NCI-H526 (cell line): ENCODE measurements around the gene PNMA6E.
"Not testable (repeated sequence)": the region's sequence is repeated elsewhere in the genome, so short reads cannot be mapped to it uniquely, and the experiment has no call there.

Source experiments
- DNase-seq, 2 experiments: peaks; one replicate each; lab custom pipeline; 2025; lab: John Stamatoyannopoulos, UW

PNMA6E gene

DNA sequence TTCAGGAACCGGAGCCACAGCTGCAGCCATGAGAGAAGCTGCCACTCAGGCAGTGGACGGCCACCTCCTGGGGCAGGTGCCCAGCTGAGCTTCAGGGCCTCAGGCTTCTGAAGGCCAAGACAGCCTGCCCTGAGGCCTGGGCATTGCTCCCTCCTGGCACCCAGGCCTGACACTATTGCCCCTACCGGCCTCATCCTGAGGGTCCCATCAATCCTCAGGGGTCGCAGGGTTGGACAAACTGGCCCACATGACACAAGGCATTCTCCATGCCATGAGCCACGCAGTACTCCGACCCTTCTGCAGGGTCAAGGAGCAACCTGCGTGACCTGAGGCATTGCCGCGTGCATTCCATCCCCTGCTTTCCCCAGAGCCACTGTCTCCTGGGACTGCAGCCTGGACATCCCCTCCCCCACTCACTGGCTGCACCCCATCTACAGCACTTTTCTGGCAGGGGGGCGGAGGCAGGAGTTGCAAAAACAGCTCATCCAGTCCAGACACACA is 7.1 kb upstream of the PNMA6E start:
- no peak for DNase-seq

DNA sequence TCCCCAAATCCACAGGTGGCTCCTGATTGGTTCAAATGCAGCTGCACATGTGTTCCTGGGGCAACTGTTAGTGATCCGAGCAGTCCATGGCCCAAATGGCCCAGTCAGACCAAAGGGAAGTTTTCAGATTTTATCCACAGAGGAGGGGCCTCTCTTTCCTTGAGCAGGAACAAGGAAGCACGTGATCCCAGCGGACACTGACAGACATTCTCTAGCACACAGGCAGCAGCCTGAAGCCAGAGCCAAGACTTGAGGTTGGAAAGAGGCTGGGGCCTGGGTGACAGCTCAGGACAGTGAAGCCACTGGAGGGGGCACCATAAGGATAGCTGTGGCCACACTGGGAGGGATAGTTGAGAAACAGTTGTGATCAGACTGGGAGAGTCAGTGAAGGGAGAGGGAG is 6.6 kb upstream of the PNMA6E start:
- no peak for DNase-seq

DNA sequence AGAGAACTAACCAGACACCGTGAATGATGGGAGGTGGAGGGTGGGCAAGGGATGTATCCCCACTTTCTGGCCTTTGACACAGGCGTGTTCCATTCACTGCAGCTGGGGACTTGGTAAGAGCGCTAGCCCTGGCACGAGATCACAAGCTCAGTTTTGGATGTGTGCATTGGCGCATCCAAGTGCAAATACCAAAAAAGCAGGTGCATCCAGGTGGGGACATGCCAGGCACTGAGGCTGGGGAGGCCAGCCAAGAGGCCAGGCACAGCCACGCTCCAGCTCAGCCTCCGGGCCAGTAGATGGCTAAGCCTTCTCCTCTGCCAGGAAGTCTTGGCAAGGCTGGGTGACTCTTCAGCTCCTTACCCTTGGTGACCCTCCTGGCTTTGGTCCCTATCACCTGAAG is 5.8 kb upstream of the PNMA6E start:
- DNase-seq = no peak

DNA sequence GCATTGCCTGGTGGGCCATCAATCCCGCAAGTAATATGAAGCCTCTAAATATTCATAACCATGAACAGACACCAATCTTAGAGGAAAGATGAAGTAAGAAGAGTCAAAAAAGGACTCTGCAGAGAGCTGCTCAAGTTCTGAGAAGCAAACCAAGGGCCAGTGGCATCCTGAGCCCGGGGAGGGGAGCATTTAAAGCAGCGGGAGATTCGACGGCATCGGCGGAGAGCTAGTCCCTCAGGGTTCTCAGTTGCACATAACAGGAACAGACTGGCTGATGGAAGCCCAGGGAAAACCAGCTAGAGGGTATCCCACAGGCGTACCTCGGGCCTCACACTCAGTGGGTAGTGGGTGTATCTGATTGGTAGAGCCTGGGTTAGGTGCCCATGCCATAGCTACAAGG is 4.9 kb upstream of the PNMA6E start:
- no peak for DNase-seq

DNA sequence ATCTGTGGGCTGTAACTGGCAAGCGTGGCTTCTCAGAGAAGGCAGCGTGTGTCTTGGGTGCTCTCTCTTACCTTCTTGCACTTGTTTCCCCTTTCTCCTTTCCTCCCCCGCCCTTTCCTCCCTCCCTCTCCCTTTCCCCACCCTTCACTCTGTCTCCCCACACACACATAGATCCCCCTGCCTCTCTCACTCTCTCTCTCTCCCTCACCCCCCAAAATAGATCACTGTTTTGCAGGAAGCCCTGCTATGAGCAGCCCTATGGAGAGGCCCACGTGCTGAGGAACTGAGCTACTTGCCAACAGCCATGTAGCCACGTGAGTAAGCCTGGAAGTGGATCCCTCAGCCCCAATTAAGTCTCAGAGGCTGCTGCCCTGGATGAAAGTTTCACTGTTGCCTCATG is 4.3 kb upstream of the PNMA6E start:
- DNase-seq = no peak

DNA sequence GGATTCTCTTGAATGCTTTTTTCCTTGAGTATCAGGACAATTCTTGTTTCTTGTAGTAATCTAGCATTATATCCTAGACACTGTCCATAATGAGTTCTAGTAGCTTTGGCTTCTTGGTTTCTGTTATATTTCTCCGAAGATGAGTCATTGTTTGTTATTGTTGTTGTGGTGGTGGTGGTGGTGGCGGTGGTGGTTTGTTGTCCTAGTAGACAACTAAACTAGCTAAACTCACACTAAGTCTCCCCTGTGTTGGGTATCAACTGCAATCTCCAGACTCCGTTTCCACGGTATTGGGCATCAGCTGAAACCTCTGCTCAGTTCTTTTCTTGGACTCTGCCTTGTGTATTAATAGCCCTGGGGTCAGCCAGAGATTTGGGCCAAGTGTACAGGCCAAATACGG is 3.2 kb upstream of the PNMA6E start:
- DNase-seq = not testable (repeated sequence)

DNA sequence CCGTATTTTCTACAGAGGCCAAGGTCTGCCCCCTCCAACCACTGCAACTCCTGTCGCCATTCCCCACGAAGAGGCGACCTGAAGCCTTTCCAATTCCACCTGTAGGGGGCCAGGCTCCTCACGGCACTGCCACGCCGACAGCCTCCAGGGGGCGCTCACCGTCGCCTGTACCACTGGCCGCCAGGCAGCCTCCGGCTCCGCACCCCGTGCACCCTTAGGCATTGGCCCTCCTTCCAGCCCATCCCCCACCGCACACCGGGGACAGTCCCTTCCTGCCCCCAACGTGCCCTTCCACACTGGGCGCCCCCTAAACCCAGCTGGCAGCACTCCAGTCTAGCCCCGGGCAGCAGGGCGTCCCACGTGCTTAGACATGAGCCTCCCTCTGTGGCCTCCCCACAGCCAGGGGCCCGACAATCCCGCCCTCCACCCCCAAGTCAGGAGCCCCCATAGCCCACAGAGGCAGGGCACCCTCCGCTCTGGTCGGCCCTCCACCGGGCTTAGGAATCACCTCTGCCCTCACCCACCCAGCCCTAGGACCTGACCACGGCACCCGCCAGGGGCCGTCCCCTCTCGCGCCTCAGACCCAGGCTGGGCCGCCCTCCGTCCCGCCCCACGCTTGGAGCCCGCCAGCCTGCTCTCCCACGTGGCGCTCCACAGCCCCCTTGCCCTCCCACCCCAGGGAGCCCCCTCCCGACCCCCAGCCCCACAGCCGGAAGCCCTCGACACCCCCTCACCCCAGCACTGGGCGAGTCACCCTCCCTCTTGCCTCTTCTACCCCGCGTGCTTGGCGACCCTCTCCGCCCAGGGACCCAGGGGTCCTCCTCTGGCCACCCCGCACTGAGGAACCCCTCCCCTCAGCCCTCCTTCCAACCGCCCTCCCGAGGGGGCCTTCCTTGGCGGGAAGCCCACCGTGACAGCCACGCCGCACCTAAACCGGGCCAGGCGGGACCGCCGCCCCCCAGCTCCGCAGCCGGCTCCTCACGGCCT is 711 bp downstream of the PNMA6E start:
- DNase-seq = peak; percentile 20 to 61

DNA sequence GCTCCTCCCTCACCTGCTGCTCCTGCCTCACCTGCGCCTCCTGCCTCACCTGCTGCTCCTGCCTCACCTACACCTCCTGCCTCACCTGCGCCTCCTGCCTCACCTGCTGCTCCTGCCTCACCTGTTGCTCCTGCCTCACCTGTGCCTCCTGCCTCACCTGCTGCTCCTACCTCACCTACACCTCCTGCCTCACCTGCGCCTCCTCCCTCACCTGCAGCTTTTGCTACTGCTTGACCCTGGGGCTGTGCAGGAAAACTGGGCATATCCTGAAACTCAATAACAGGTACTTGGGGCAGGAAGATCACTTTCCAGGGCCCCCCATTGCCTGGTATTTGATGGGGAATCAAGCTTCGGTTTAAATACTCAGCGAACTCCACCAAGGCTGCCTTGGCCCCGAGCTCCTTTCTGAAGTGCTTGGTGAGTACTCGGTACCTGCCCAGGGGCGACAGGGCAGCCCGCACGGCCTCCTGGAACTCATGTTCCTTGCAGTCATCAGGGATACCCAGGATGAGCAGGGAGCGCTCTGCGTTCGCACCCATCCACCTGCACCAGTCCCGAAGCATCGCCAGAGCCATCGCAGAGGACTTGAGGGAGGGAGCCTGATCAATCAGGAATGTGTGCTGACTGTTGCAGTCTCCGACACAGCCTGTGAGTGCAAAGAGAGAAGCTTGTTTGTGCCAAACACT is 2.7 kb downstream of the PNMA6E start:
- no peak for DNase-seq

DNA sequence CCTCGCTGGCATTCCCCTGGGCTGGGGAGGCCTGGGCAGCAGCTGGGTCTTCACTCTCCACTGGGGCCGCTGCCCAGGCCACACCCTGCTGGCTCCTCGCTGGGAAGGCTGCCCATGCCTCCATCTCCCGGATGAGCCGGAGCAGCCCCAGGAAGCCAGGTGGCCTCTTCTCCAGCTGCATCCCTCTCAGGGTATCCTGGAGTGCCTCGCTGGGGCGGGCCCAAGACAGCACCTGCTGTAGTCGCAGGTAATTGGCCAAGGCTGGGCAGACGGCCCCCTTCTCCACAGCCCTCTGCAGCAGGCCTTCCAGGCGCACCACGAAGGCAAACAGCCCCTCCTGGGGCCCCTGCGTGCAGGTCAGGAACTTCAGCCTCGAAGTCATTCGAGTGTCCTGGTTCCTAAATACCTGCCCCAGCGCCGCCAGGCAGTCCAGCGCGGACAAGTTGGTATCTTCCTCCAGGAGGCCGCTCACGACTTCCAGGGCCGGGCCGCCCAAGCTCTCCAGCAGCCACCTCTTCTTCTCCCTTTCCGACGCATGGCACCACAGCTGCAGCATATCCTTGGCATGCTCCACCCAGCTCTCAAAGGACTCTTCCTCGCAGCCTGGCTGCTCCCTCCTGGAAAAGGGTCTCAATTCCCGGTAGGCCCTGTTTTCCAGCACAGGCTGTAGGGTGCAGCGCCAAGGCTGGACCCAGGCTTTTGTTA is 3.7 kb downstream of the PNMA6E start:
- DNase-seq = no peak

DNA sequence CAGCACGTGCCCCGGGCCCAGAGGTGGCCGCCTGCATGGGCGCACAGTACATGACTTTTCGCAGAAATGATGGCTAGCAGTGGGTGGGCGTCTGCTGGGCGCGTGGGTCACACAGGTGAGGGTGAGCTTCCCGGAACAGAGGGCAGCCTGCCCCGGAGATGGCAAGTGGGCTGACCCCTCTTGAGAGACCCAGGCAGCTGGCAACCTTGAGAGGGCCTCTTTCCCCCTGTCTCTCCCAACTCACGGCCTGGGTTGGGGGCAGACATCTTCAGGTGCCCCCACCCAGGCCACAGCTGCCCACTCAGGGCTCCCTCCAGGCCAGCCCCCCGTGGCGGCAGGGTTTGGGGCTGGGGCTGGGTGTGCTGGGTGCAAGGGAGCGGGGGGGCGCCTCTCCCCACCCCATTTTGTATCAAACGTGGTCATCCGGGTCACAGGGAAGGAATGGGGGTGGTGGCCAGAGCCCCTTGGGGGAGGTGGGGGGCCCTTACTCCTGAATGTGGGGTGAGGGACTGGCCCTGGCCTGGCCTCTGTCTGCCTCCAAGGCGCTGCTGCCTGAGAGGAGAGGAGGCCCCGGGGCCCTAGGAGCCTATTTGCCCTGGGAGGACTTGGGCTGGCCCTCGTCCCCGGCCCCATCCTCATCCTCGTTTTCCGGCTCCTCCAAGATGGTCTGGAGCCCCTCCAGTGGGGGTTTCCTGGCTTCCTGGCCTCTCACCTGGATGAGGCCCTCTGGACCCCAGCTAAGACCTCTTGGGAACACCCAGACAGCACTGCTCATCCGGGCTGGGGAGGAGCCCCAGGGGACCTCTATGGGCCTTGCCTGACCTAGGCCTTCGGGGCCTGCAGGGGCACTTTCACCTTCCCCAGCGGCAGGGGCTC is 4.6 kb downstream of the PNMA6E start:
- no peak for DNase-seq

DNA sequence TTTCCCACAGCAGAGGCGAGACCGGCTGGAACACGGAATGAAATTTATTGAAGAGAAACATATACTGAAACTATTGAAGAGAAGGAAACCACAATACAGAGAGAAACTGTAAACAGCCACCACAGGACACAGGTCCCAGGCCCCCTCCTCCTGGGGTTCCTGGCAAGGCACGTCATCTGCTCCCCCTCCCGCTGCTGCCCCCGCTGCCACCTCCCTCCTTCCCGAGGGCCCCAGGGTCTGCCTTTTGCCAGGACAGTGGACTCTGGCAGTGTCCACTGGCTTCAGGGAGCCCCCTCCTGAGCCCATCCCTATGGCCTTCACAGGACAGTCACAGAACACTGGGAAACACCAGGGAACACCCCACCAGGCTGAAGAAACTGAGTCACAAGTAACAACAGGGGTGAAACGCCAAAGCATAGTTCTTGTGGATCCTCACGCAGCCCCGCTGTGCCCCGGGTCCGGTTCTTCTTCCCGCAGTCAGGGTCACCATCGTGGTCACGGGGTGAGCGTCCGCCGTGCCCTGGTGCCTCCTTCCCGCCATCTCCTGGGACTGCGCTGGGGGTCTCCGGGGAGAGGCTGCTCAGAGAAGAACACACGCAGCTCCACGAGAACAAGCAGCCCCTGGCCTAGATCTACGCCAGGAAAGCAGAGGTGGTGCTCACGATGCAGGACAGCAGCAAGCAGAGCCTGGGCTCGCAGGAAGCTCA is 5.4 kb downstream of the PNMA6E start:
- no peak for DNase-seq

DNA sequence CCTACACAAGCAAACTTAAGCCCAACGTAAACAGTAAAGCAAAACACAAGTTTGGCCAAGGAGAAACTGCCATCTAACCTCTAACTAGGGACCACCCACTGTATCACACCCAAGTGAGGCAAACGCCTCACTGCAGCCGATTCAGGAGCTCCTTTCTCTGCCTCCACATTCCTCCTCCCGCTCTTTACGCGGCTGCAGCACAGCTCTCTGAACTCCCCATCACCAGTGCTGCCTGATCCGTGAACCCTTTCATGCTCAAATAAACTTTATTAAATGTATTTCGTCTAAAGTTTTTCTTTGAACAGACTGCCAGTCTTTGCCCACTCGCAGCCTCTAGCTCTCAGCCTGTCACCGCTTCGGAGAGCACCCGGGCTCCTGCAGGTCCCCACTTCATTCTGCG is 6.5 kb downstream of the PNMA6E start:
- no peak for DNase-seq

DNA sequence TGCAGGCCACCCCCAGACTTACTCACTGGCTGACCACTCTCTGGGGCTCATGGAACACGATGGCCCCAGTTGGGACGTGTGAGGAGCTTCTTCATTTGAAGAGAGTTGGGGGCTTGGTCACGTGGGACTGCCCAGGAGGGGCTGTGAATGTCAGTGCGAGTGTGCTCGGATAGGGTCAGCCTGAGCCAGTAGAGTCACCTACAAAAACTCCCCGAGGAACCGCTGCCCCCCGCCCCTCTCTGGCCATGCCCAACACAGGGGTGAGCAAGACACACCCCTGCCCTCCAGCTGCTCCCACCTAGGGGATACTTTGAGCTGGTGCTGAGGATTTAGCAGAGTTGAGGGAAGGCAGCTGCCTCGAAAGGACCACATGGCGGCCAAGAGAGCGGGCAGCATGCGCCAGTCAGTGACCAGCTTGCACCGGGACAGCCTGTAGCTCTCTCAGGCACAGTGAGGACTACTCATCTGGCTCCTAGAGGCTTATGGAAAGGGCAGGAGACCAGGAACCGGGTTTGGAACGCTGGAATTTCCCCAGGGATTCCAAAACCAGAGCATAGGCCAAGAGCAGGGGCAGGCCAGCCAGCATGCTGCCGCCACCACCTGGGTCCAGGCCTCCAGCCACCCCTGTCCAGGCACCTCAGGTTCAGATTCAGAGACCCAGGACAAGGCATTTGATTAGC is 8.4 kb downstream of the PNMA6E start:
- DNase-seq = no peak

DNA sequence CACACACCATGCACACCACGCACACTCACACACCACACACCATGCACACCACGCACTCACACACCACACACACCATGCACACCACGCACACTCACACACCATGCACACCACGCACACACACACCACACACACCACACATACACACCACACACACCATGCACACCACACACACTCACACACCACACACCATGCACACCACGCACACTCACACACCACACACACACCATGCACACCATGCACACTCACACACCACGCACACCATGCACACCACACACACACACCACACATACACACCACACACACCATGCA is 11.7 kb downstream of the PNMA6E start:
- not testable (repeated sequence) for DNase-seq

DNA sequence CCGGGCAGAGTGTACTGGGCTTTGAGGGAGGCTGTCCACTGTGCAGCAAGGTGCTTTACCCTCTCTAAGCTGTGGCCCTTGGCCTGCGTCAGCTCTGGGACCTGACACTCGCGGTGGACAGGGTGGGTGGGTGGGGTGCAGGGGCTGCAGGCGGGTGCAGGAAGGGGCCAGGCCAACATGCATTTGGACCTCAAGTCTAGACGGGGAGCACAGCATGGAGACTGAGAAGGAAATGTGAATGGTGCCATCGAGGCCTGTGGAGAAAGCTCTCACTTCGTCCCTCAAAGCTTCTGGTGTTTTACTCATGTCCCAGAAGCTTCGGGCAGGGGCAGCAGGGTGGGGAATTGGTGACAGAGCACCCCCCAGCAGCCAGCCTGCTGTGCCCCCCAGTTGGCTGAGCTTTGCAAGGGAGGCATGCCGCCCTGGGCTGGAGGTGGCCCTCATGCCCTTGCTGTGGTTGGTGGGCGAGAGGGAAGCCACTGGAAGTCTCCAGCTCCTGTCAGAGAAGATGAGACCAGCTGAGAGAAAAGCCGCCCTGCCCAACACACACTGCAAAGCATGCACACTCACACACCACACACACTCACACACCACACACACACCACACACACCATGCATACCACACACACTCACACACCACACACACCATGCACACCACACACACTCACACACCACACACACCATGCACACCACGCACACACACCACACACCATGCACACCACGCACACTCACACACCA is 12.3 kb downstream of the PNMA6E start:
- no peak for DNase-seq

DNA sequence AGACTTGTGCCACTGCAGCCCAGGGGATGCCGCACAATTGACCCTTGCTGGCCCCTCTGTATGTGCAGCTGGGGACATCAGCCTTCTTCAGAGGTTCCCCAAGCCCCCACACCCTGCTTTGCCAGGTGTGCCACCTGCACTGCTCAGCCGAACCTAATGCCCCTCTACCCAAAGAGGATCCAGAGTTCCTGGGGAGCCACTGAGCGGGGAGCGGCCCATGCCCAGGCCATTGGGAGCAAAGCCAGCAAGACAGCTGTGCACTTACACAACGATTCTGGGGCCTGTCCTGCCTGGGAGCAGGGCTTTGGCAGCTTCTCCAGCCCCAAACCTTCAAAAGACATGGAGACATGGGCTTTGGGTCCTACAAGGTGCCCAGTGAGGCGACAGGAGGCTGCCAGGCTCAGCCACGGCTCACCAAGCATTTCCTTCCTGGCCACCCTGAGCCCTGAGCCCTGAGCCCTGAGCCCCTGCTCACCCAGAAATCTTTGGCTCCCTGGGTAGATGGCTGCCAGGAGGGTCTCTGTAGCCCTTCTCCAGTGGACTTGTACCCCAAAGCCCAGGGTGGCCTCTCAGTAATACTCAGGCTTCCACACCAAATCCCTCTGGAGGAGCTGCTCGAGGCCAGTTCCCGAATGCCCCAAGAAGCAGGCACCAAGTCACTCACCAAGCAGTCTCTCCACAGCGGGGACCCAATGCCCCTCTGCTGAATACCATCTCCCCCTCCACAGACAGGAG is 13.0 kb downstream of the PNMA6E start:
- no peak for DNase-seq

DNA sequence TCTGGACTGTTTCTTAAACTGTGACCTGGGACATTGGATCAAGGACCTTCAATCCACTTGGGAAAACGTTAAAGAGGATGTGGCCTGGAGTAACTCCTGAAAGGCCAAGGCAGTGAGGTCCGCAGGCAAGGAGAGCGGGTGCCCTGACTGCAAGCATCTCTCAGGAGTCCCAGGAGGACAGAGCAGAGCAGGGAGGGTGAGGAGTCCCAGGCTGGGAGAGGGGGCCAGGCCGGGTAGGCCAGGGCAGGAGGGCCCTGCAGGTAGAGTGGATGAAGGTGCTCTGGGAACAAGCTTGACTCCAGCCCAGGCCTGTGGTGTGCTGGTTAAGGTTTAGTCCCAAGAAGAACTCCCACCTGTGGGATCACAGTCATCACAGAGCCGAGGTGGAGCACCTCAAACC is 13.8 kb downstream of the PNMA6E start:
- DNase-seq = no peak

DNA sequence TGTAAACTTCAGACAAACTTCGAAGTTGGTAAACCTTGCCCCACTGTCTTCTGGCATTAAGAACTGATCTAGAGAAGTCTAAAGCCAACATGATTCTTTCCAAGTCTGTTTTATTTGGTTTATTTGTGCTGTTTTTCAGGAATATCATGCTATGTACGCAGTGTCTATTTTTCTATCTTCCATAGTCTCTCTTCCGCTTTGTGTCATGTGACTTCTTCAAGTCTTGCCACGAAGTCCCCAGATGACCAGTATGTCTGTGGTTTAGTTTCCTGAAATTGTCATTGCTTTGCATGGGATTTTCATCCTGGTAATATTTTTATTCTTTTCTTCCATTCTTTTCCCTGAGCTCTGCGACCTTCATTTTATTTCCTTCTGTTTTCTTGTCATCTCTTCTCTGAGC is 15.1 kb downstream of the PNMA6E start:
- no peak for DNase-seq

DNA sequence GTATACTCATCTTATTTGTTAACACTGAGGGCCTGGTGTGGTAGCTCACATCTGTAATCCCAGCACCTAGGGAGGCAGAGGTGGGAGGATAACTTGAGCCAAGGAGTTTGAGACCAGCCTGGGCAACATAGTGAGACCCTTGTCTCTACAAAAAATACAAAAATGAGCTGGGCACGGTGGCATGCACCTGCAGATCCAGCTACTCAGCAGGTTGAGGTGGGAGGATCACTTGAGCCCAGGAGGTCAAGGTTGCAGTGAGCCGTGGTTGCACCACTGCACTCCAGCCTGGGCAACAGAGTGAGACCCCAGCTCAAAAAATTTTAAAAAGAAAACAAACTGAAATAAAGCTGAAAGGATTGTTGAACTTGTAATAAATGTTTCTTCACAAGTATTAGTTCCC is 16.2 kb downstream of the PNMA6E start:
- DNase-seq = not testable (repeated sequence)
